ENCODE results near the gene ADGRV1.

DNA sequence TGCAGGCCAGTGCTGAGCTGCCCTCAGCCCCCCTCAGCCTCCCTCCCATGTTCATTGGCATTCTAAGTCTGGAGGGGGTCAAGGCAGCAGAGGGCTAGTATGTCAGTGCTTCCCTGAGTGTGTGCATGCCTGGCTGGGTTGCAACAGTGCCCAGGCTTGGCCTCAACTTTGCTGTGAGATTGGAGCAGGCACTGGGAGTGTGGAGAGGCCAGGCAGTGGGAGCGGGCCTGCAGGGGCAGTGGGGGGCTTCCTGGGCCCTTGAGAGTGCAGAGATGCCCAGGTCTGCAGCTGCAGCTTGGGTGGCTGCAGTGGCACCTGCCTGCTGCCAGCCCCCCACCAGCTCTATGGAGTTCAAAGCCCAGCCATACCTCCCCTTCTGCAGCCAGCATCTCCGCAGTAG lies 585.2 kb downstream of the ADGRV1 start:
- TF ChIP-seq, protein P1, sequence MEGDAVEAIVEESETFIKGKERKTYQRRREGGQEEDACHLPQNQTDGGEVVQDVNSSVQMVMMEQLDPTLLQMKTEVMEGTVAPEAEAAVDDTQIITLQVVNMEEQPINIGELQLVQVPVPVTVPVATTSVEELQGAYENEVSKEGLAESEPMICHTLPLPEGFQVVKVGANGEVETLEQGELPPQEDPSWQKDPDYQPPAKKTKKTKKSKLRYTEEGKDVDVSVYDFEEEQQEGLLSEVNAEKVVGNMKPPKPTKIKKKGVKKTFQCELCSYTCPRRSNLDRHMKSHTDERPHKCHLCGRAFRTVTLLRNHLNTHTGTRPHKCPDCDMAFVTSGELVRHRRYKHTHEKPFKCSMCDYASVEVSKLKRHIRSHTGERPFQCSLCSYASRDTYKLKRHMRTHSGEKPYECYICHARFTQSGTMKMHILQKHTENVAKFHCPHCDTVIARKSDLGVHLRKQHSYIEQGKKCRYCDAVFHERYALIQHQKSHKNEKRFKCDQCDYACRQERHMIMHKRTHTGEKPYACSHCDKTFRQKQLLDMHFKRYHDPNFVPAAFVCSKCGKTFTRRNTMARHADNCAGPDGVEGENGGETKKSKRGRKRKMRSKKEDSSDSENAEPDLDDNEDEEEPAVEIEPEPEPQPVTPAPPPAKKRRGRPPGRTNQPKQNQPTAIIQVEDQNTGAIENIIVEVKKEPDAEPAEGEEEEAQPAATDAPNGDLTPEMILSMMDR (IDR thresholded peaks at IDR 0.05): no peak
- no peak for TF ChIP-seq POLR2A (IDR thresholded peaks at IDR 0.05)
